ENCODE measurements around the gene ST6GALNAC5. TPM values are rescaled to one million over a fixed set of nuclear protein-coding genes. Genes with fewer than 3 reads are reported as not detected.

The ST6GALNAC5 gene
- total and polyA plus RNA-seq, 10 of the 15 experiments (the other 5 are each of a cell fraction or from before 2014, with no cell fraction given): under 0.01 to 1.8 (median 0.07) TPM; not detected in 6

GRCh38 chr1:77057994-77058585 is 190.8 kb downstream of the ST6GALNAC5 start (continued):
- TF ChIP-seq ZBTB33 (IDR thresholded peaks at IDR 0.05): no peak
- no peak for TF ChIP-seq IRF4 (IDR thresholded peaks at IDR 0.05; ENCODE audit: low read depth, low read length)
- TF ChIP-seq MAX (IDR thresholded peaks at IDR 0.05; ENCODE audit: low read depth, low read length): no peak
- TF ChIP-seq IKZF2 (IDR thresholded peaks at IDR 0.05): no peak
- TF ChIP-seq SIX5 (IDR thresholded peaks at IDR 0.05; ENCODE audit: low read depth, low read length, severe bottlenecking): no peak
- TF ChIP-seq SKIL (IDR thresholded peaks at IDR 0.05; ENCODE audit: low read depth, poor library complexity, severe bottlenecking): no peak
- TF ChIP-seq BRCA1 (IDR thresholded peaks at IDR 0.05; ENCODE audit: low read depth, low read length): no peak
- no peak for TF ChIP-seq MTA2 (IDR thresholded peaks at IDR 0.05; ENCODE audit: low read depth)
- no peak for TF ChIP-seq BCL3 (IDR thresholded peaks at IDR 0.05; ENCODE audit: borderline replicate concordance, insufficient read depth, low read depth, low read length, poor library complexity, severe bottlenecking)
